ENCODE data around the gene XPO6.

DNA sequence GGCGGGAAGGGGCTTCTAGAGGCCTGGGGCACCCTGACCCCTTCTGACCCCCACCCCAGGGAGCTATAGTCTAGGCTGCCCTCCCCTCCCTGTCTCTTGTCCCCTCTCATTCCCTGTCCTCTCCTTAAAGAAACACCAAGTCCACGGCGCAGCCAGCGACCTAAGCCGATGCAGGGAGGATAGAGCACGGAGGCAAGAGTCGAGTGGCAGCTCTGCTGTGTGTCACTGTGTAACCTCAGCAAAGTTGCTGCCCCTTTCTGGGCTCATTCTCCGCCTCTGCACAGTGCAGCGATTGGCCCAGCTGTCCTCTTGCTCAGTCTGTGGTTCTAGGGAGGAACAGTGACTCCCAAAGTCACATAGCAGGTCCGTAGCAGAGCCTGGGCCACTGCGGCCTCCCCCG, 44.1 kb upstream of the XPO6 start:
- TF ChIP-seq, protein P1, sequence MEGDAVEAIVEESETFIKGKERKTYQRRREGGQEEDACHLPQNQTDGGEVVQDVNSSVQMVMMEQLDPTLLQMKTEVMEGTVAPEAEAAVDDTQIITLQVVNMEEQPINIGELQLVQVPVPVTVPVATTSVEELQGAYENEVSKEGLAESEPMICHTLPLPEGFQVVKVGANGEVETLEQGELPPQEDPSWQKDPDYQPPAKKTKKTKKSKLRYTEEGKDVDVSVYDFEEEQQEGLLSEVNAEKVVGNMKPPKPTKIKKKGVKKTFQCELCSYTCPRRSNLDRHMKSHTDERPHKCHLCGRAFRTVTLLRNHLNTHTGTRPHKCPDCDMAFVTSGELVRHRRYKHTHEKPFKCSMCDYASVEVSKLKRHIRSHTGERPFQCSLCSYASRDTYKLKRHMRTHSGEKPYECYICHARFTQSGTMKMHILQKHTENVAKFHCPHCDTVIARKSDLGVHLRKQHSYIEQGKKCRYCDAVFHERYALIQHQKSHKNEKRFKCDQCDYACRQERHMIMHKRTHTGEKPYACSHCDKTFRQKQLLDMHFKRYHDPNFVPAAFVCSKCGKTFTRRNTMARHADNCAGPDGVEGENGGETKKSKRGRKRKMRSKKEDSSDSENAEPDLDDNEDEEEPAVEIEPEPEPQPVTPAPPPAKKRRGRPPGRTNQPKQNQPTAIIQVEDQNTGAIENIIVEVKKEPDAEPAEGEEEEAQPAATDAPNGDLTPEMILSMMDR (IDR thresholded peaks at IDR 0.05), result no peak
- TF ChIP-seq POLR2A (IDR thresholded peaks at IDR 0.05), result no peak

Data from testis (tissue), 2 donors.